OCI-LY7 (cell line): ENCODE measurements around the gene CYBRD1. TPM values are rescaled to one million over a fixed set of nuclear protein-coding genes. Genes with fewer than 3 reads are reported as not detected.

Experiments used
- BruUV-seq: library from RNA; stranded (reverse); fragments of 400-500 nt; replicated peaks from 2 replicates; lab custom pipeline; 2021; lab: Mats Ljungman, UMichigan
- CTCF ChIA-PET: fragments of 300-600 bp; sonication (Branson Sonifier 250); formaldehyde crosslinking; loops from one replicate; lab custom pipeline; 2022; ENCODE audit warnings: antibody characterized with exemption; ENCODE audit not compliant: unreplicated experiment; lab: Charles Lee
- POLR2A ChIA-PET: fragments of 300-600 bp; sonication (Branson Sonifier 250); formaldehyde crosslinking; loops from one replicate; lab custom pipeline; 2022; ENCODE audit warnings: antibody characterized with exemption; lab: Charles Lee
- DNase-seq: peaks from one replicate; pipeline ENCODE4 v3.0.0-alpha.2; 2015; ENCODE audit warnings: low spot score
- H2AFZ ChIP-seq: fragments of 200-600 bp; sonication (generic), shearing (Covaris generic); 2 replicates; pipeline ENCODE4 v1.6.1; 2014; ENCODE audit warnings: mild to moderate bottlenecking, antibody characterized with exemption, low read length, moderate library complexity
- H3K27ac ChIP-seq: fragments of 200-600 bp; sonication (generic); 2 replicates; pipeline ENCODE4 v1.5.1; 2014; ENCODE audit warnings: mixed run types, low read depth, mild to moderate bottlenecking, moderate library complexity, low read length, inconsistent platforms; ENCODE audit not compliant: poor library complexity, severe bottlenecking
- H3K36me3 ChIP-seq: fragments of 200-600 bp; sonication (generic); 2 replicates; pipeline ENCODE4 v1.6.1; 2014; ENCODE audit warnings: mild to moderate bottlenecking, antibody characterized with exemption, low read length, moderate library complexity, mixed read lengths; ENCODE audit not compliant: insufficient read depth
- H3K4me1 ChIP-seq: fragments of 200-600 bp; sonication (generic); 2 replicates; pipeline ENCODE4 v1.5.1; 2014; ENCODE audit warnings: mild to moderate bottlenecking, low read length; ENCODE audit not compliant: insufficient read depth, poor library complexity, severe bottlenecking
- H3K4me2 ChIP-seq: fragments of 200-600 bp; sonication (generic); 2 replicates; pipeline ENCODE4 v1.6.1; 2014; ENCODE audit warnings: mild to moderate bottlenecking, low read length
- H3K4me3 ChIP-seq: fragments of 200-600 bp; sonication (generic); 2 replicates; pipeline ENCODE4 v1.5.1; 2014; ENCODE audit warnings: mild to moderate bottlenecking, low read depth, low read length; ENCODE audit not compliant: poor library complexity, severe bottlenecking
- H3K79me2 ChIP-seq: fragments of 200-600 bp; sonication (generic); 2 replicates; pipeline ENCODE4 v1.6.1; 2016; ENCODE audit warnings: low read depth, mild to moderate bottlenecking, low read length, moderate library complexity, mixed read lengths; ENCODE audit not compliant: insufficient read depth
- H3K9me2 ChIP-seq: fragments of 200-600 bp; sonication (generic); 2 replicates; pipeline ENCODE4 v1.6.1; 2016; ENCODE audit warnings: mild to moderate bottlenecking, low read length, mixed read lengths; ENCODE audit not compliant: insufficient read depth
- H3K9me3 ChIP-seq: fragments of 200-600 bp; sonication (generic); 2 replicates; pipeline ENCODE4 v1.6.1; 2014; ENCODE audit warnings: mild to moderate bottlenecking, mixed run types, low read length, mixed read lengths
- H4K20me1 ChIP-seq: fragments of 200-600 bp; sonication (generic); 2 replicates; pipeline ENCODE4 v1.6.1; 2014; ENCODE audit warnings: mild to moderate bottlenecking, antibody characterized with exemption, low read length, moderate library complexity, mixed read lengths; ENCODE audit not compliant: insufficient read depth
- EZH2phosphoT487 ChIP-seq: fragments of 200-600 bp; sonication (generic); IDR thresholded peaks from 2 replicates; pipeline ENCODE4 v1.6.1; 2018; ENCODE audit warnings: low read depth, borderline replicate concordance, mild to moderate bottlenecking, mixed run types, antibody characterized with exemption, low read length, moderate library complexity, mixed read lengths
- intact Hi-C: fragments of 100-400 bp; cut with micrococcal nuclease; formaldehyde crosslinking; loops from one replicate; pipeline ENCODE4 v1.10.0; 2022; ENCODE audit not compliant: unreplicated experiment
- total RNA-seq, 2 experiments: library from RNA; depleted of rRNA in 1 of 2; stranded (reverse); fragments of >200 nt in 1 of 2; shearing (Covaris generic) in 1 of 2; gene quantifications; 2 replicates each; pipeline ENCODE4 v1.2.3, GENCODE V29; 2014 to 2022
- TF ChIP-seq, protein P1 (sequence below): fragments of 200-600 bp; sonication (generic); conservative IDR thresholded peaks from 2 replicates; pipeline ENCODE4 v1.5.1; 2014; ENCODE audit warnings: mild to moderate bottlenecking, antibody characterized with exemption, low read length, moderate library complexity, mixed read lengths

CYBRD1 gene
- total RNA-seq, 2 experiments from 2014 or later = not detected

DNA sequence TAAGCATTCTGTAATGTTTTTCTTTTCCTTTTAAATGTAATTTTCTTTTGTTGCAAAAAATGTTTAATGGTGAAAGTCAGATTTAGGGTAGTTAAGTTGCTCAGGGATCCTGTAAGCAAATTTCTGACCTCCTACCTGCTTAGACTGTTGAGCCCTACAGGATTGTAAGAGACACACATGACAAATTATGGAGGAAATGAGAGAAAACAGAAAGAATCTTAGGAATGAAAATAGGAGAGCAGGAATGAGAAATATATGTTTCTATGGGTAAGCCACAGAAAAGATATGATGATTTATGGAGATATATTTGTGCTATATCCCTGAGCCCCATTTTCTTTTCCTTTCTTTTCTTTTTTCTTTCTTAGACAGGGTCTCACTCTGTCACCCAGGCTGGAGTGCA, 28.3 kb downstream of the CYBRD1 start:
- H3K4me1 ChIP-seq = no peaks in the 10 kb centered on the region
- no peak overlapping the region for H3K4me2 ChIP-seq
- intact Hi-C loops = no loop called here
- no peaks in the 10 kb centered on the region for H3K9me2 ChIP-seq
- H3K36me3 ChIP-seq = no peaks in the 10 kb centered on the region
- H2AFZ ChIP-seq = no peak overlapping the region
- POLR2A ChIA-PET = interaction anchor here (0.6 to 0.7 kb wide), 2 partner anchors 9 to 72 kb away, joined by 3 read pairs; no protein-coding TSS in a partner anchor
- no TSS peak for BruUV-seq
- H4K20me1 ChIP-seq = no peaks in the 10 kb centered on the region
- H3K4me3 ChIP-seq = no peak overlapping the region
- no peaks in the 10 kb centered on the region for H3K9me3 ChIP-seq
- TF ChIP-seq, protein P1, sequence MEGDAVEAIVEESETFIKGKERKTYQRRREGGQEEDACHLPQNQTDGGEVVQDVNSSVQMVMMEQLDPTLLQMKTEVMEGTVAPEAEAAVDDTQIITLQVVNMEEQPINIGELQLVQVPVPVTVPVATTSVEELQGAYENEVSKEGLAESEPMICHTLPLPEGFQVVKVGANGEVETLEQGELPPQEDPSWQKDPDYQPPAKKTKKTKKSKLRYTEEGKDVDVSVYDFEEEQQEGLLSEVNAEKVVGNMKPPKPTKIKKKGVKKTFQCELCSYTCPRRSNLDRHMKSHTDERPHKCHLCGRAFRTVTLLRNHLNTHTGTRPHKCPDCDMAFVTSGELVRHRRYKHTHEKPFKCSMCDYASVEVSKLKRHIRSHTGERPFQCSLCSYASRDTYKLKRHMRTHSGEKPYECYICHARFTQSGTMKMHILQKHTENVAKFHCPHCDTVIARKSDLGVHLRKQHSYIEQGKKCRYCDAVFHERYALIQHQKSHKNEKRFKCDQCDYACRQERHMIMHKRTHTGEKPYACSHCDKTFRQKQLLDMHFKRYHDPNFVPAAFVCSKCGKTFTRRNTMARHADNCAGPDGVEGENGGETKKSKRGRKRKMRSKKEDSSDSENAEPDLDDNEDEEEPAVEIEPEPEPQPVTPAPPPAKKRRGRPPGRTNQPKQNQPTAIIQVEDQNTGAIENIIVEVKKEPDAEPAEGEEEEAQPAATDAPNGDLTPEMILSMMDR = no peak
- no peak for TF ChIP-seq EZH2phosphoT487
- no peaks in the 10 kb centered on the region for H3K79me2 ChIP-seq
- no peak for DNase-seq
- CTCF ChIA-PET = no interaction called here
- H3K27ac ChIP-seq = no peak overlapping the region

DNA sequence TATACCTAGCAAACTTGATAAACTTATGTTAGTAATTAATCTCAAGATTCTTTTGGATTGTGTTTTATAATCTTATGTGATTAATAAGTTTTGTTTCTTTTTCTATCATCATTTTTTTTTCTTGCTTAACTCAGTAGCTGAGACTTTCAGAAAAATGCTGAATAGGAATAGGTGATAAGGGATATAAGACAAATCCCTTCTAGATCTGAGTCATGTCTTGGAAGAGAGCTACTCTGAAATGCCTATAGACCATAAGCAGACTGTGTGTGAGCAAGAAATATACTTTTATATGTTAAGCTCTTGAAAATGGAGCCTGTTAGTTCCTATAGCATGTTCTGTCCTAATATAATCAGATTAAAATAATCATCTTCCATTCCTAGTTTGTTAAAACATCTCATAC, 29.6 kb downstream of the CYBRD1 start:
- no peaks in the 10 kb centered on the region for H3K79me2 ChIP-seq
- H3K36me3 ChIP-seq = no peaks in the 10 kb centered on the region
- no peaks in the 10 kb centered on the region for H4K20me1 ChIP-seq
- no peak overlapping the region for H2AFZ ChIP-seq
- ChIA-PET POLR2A (interaction anchor here (0.7 kb wide), 1 partner anchor 461 kb away, joined by 3 read pairs; no protein-coding TSS in a partner anchor), CTCF (no interaction called here)
- H3K4me3 ChIP-seq = no peak overlapping the region
- H3K27ac ChIP-seq = no peak overlapping the region
- no peak for TF ChIP-seq EZH2phosphoT487
- TF ChIP-seq, protein P1 = no peak
- no peak for DNase-seq
- no peaks in the 10 kb centered on the region for H3K9me3 ChIP-seq
- no TSS peak for BruUV-seq
- no peaks in the 10 kb centered on the region for H3K9me2 ChIP-seq
- no peak overlapping the region for H3K4me2 ChIP-seq
- H3K4me1 ChIP-seq = no peaks in the 10 kb centered on the region
- intact Hi-C loops = no loop called here

DNA sequence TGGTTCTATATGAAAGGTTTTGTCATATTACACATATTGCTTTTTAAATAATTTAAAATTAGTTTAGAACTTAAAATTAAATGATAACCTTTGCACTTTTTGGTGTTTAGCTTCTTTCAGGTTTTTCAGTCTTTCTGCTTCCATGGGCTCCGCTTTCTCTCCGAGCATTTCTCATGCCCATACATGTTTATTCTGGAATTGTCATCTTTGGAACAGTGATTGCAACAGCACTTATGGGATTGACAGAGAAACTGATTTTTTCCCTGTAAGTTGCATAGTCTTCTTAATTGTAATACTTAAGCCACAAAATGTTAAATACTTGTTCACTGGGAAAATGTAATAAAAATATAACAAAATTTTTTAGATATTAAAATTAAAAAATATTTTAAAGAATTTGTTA, 31.0 kb downstream of the CYBRD1 start:
- Histone ChIP-seq H3K4me1 (no peaks in the 10 kb centered on the region), H2AFZ (no peak overlapping the region), H3K9me2 (no peaks in the 10 kb centered on the region), H4K20me1 (no peaks in the 10 kb centered on the region), H3K27ac (no peak overlapping the region), H3K9me3 (no peaks in the 10 kb centered on the region), H3K79me2 (no peaks in the 10 kb centered on the region), H3K36me3 (no peaks in the 10 kb centered on the region), H3K4me2 (no peak overlapping the region), H3K4me3 (no peak overlapping the region)
- BruUV-seq = no TSS peak
- ChIA-PET POLR2A (no interaction called here), CTCF (no interaction called here)
- TF ChIP-seq, protein P1 = no peak
- TF ChIP-seq EZH2phosphoT487 = no peak
- intact Hi-C loops = no loop called here
- no peak for DNase-seq
